ENCODE results near the gene TMEM115. TPM values are rescaled to one million over a fixed set of nuclear protein-coding genes. Genes with fewer than 3 reads are reported as not detected.

Gene TMEM115
- total RNA-seq, 1 donor from 2014 or later, result 55.7 TPM

DNA sequence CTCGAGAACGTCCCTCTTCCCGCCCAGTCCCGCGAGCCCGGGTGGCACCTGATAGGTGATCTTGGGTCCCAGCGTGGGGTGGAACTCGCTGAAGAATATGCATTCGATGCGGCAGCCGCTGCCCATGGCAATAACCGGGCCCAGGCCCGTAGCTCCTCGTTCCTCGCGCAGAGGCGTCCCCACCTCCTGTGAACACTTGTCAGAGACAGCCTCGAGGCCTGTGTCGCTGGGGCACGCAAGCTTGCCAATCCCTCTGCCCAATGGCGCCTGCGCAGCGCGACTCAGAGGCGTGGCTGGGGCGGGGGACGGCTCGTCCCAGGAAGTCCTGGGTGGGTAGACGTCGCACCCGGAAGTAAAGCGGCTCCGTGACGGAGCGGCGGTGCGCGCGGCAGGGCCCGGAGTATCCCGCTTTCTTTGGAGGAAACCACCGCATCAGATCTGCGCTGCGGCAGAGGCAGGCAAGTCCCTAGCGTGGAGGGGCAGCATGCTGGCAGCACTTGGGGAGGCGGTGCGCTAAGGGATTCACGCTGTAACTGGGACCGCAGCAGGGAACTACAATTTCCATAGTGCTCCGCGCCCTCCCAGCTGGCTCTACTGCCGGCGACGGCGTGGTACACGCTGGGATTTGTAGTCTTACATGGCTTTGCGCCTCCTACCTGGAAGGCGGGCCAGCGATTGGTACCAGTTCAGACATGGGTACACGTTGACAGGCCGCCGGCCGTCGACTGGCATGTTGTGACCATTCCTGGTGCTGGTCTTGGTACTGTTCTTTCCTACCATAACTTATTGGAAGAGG is 8.6 kb downstream of the TMEM115 start, which contains the start of the genes CYB561D2 and NPRL2:
TSS of gene CYB561D2 (plus strand) at position 336 of the 796 bp plus-strand sequence. CDS start 572 bp downstream, outside the sequence.
TSS of gene NPRL2 (minus strand) at position 249 of the 796 bp plus-strand sequence. CDS start at position 126, 123 bp downstream.
- Histone ChIP-seq H3K27me3 (no peaks in the 10 kb centered on the region), H3K4me3 (peak within 1 kb of the TSS; percentile 63 to 76), H3K27ac (peak within 1 kb of the TSS; percentile 89 to 93), H3K9me3 (no peaks in the 10 kb centered on the region), H3K4me1 (peaks cover 14 to 22% of the 10 kb centered on the region in 2 donors), H3K36me3 (peaks cover 18 to 40% of the 10 kb centered on the region in 2 donors)
- intact Hi-C loops (cut with DNase I), result loop anchor here (1.0 to 5.0 kb wide), 2 partner anchors 9 to 252 kb away; partner anchors contain the start of gene TMEM115
- TF ChIP-seq CTCF (IDR thresholded peaks at IDR 0.05), result no peak
- DNase-seq (ENCODE audit: low spot score in 2 of 2), result peak; percentile 89 to 98

DNA sequence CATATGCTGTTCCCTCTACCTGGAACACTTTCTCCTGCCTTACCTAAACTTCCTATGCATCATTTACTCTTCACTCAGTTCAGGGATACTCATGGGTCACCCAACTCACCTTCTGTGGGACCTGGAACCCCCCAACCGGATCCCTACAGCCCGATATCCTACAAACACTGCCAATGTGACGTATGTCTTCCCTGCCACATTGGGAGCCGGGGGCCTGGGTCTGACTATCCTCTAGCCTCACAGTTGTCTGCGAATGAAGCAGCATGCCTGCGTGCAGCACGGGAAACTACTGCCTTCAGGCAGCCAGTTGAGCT is 9.2 kb downstream of the TMEM115 start:
- Histone ChIP-seq H3K4me3 (peak overlapping the region; percentile 63 to 76), H3K27ac (peak overlapping the region; percentile 89 to 93), H3K36me3 (peaks cover 16 to 34% of the 10 kb centered on the region in 2 donors), H3K27me3 (no peaks in the 10 kb centered on the region), H3K9me3 (no peaks in the 10 kb centered on the region), H3K4me1 (peaks cover 18 to 25% of the 10 kb centered on the region in 2 donors)
- DNase-seq (ENCODE audit: low spot score in 2 of 2), result no peak
- TF ChIP-seq CTCF (IDR thresholded peaks at IDR 0.05), result no peak
- intact Hi-C loops (cut with DNase I), result loop anchor here (1.0 to 5.0 kb wide), 2 partner anchors 9 to 252 kb away; partner anchors contain the start of gene TMEM115

DNA sequence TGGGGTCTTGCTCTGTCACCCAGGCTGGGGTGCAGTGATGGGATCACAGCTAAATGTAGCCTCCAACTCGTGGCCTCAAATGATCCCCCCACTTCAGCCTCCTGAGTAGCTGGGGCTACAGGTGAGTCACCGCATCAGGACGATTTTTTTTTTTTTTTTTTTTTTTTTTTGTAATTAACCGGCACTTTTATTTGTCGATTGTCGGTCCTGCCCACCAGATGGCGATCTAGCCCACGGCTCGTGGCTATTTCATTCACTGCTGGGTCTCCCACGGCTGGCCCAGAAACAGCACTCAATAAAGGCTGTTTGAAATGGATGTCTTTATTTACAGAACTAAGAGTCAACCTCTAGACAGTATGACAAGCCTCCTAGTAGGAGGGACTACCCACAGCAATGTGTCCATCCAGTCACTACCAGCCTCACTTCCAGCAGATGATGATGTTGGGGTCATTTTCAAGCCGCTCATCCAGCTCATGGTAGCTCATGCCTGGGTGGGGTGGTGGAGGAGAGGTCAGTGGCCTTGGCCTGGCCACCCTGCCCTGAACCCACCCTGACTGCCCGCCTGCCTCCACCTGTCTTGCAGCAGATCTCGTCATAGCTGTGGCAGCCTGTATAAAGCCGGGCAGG is 12.0 kb downstream of the TMEM115 start:
- H3K27ac ChIP-seq, result peak overlapping the region in 1 of 2 donors; percentile 42

DNA sequence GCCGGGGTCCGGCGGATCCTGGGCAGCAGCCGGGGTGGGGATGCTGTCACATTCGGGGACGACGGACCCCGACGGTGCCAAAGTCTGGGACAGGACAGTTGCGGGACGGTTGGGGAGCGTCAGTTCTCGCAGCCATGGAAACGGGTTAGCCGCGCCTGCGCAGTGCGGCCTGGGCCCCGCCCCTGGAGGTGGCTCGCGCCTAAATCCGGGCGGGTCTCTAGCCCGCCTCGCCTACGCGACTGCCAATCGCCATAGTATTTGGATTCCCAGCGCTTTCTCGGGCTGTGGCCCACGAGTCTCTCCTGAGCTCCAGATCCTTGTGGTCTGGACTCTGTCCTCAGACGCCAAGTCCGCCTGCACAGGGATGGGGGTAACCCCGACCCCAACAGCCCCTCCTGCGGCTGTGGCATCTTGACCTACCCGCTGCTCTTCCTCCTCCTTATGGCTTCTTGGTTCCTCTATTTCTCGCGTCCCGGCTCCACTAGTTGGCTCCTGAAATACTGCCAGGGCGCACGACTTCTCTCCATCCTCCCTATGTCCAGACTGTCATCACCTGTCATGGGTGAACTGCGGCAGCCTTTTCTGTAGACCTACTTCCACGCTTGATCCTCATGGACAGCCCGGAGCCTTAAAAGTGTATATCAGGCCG is 13.6 kb downstream of the TMEM115 start, which contains the start of gene ZMYND10:
TSS of gene ZMYND10 (minus strand) at position 147 of the 649 bp plus-strand sequence. CDS start 153 bp downstream, outside the sequence.
- no peaks in the 10 kb centered on the region for H3K27me3 ChIP-seq
- H3K9me3 ChIP-seq, result no peaks in the 10 kb centered on the region
- no peak for DNase-seq (ENCODE audit: low spot score in 2 of 2)
- no peak for TF ChIP-seq CTCF (IDR thresholded peaks at IDR 0.05)
- H3K36me3 ChIP-seq, result peaks cover 0 to 13% of the 10 kb centered on the region in 2 donors
- H3K4me3 ChIP-seq, result peak within 1 kb of the TSS; percentile 43 to 63
- H3K27ac ChIP-seq, result no peak within 1 kb of the TSS
- peaks cover 15 to 25% of the 10 kb centered on the region in 2 donors for H3K4me1 ChIP-seq
- intact Hi-C loops (cut with DNase I), result no loop called here

More for the DNA sequence above, 12.0 kb downstream of the TMEM115 start:
- no peaks in the 10 kb centered on the region for H3K27me3 ChIP-seq
- DNase-seq (ENCODE audit: low spot score in 2 of 2), result peak in 1 of 2 donors; percentile 80
- peaks cover 0 to 13% of the 10 kb centered on the region in 2 donors for H3K36me3 ChIP-seq
- H3K4me3 ChIP-seq, result no peak overlapping the region
- peak; percentile 28 to 54 (median 39) for TF ChIP-seq CTCF (IDR thresholded peaks at IDR 0.05)
- H3K4me1 ChIP-seq, result peaks cover 19 to 26% of the 10 kb centered on the region in 2 donors
- H3K9me3 ChIP-seq, result no peaks in the 10 kb centered on the region
- intact Hi-C loops (cut with DNase I), result loop anchor here (1.0 kb wide), 1 partner anchor 195 kb away; no protein-coding TSS in a partner anchor

GRCh38 chr3:50345008-50345407 is 14.3 kb downstream of the TMEM115 start:
- TF ChIP-seq CTCF (IDR thresholded peaks at IDR 0.05), result no peak

More at GRCh38 chr3:50345008-50345407, 14.3 kb downstream of the TMEM115 start:
- Histone ChIP-seq H3K27me3 (no peaks in the 10 kb centered on the region), H3K27ac (no peak overlapping the region), H3K36me3 (peaks cover 0 to 13% of the 10 kb centered on the region in 2 donors), H3K4me1 (peaks cover 20 to 31% of the 10 kb centered on the region in 2 donors), H3K9me3 (no peaks in the 10 kb centered on the region), H3K4me3 (peak overlapping the region; percentile 43 to 63)
- DNase-seq (ENCODE audit: low spot score in 2 of 2), result no peak
- intact Hi-C loops (cut with DNase I), result no loop called here
